DND-41 (cell line): Measurements from ENCODE around the gene PXN.
"Not testable (repeated sequence)": the region's sequence is repeated elsewhere in the genome, so short reads cannot be mapped to it uniquely, and the experiment has no call there.

ENCODE experiments used
- ATAC-seq: fragments of 200-7000 bp; cut with Tn5 transposase; 3 replicates; pipeline ENCODE4 v1.9.1; 2021; ENCODE audit warnings: low read depth; ENCODE audit not compliant: insufficient read depth
- DNase-seq: peaks from one replicate; pipeline ENCODE4 v3.0.0-alpha.2; 2020
- H2AFZ ChIP-seq: 2 replicates; pipeline ENCODE4 v1.6.0; 2012; ENCODE audit warnings: low read depth, low read length
- H3K27ac ChIP-seq: 2 replicates; pipeline ENCODE4 v1.5.1; 2012; ENCODE audit warnings: low read length, inconsistent platforms
- H3K27me3 ChIP-seq: fragments of 200-600 bp; sonication (generic); 2 replicates; pipeline ENCODE4 v1.6.0; 2012; ENCODE audit warnings: low read length, mild to moderate bottlenecking, inconsistent platforms; ENCODE audit not compliant: insufficient read depth, poor library complexity
- H3K36me3 ChIP-seq: 2 replicates; pipeline ENCODE4 v1.5.1; 2012; ENCODE audit warnings: low read length, inconsistent platforms; ENCODE audit not compliant: insufficient read depth
- H3K4me1 ChIP-seq: 2 replicates; pipeline ENCODE4 v1.5.1; 2012; ENCODE audit warnings: mild to moderate bottlenecking, low read length; ENCODE audit not compliant: insufficient read depth
- H3K4me2 ChIP-seq: 2 replicates; pipeline ENCODE4 v1.6.0; 2012; ENCODE audit warnings: mild to moderate bottlenecking, moderate library complexity, low read length, inconsistent platforms; ENCODE audit not compliant: insufficient read depth
- H3K4me3 ChIP-seq, 2 experiments: fragments of 200-600 bp in 1 of 2; shearing (Covaris generic) in 1 of 2; 2 replicates each; pipeline ENCODE4 v1.5.1; 2012 to 2016; ENCODE audit warnings: inconsistent platforms in 2 of 2, low read length in 2 of 2, mild to moderate bottlenecking in 2 of 2, low read depth in 1 of 2, moderate library complexity in 1 of 2
- H3K79me2 ChIP-seq: 2 replicates; pipeline ENCODE4 v1.6.0; 2012; ENCODE audit warnings: low read length, inconsistent platforms; ENCODE audit not compliant: insufficient read depth
- H3K9ac ChIP-seq: 2 replicates; pipeline ENCODE4 v1.6.0; 2012; ENCODE audit warnings: low read depth, mild to moderate bottlenecking, inconsistent platforms, low read length, moderate library complexity
- H3K9me3 ChIP-seq: 2 replicates; pipeline ENCODE4 v1.5.1; 2012; ENCODE audit warnings: low read length, moderate library complexity, mild to moderate bottlenecking, inconsistent platforms; ENCODE audit not compliant: insufficient read depth, severe bottlenecking
- H4K20me1 ChIP-seq: 2 replicates; pipeline ENCODE4 v1.6.0; 2012; ENCODE audit warnings: low read length; ENCODE audit not compliant: insufficient read depth
- CTCF ChIP-seq: IDR thresholded peaks from 2 replicates; pipeline ENCODE4 v1.5.1; 2012; ENCODE audit warnings: borderline replicate concordance, low read length, moderate library complexity, mild to moderate bottlenecking; ENCODE audit not compliant: poor library complexity, severe bottlenecking; ENCODE audit errors: extremely low read depth
- EZH2 ChIP-seq: IDR thresholded peaks from 3 replicates; pipeline ENCODE4 v1.6.1; 2012; ENCODE audit warnings: borderline replicate concordance, low read depth, mild to moderate bottlenecking, moderate library complexity, low read length, inconsistent platforms; ENCODE audit not compliant: severe bottlenecking

PXN gene

GRCh38 chr12:120214626-120215356, 50.7 kb downstream of the PXN start:
- Histone ChIP-seq H3K27me3 (no peaks in the 10 kb centered on the region), H3K9ac (no peak overlapping the region), H3K36me3 (peaks cover 30% of the 10 kb centered on the region), H4K20me1 (no peaks in the 10 kb centered on the region), H3K9me3 (no peaks in the 10 kb centered on the region), H3K4me3 (no peak overlapping the region), H3K27ac (no peak overlapping the region), H3K4me2 (no peak overlapping the region), H2AFZ (no peak overlapping the region), H3K79me2 (no peaks in the 10 kb centered on the region), H3K4me1 (no peaks in the 10 kb centered on the region)
- DNase-seq (no peak), ATAC-seq (no peak)
- TF ChIP-seq EZH2, result no peak
- TF ChIP-seq CTCF, result no peak

GRCh38 chr12:120213758-120214157, 51.8 kb downstream of the PXN start:
- Histone ChIP-seq H4K20me1 (no peaks in the 10 kb centered on the region), H2AFZ (no peak overlapping the region), H3K27me3 (no peaks in the 10 kb centered on the region), H3K4me3 (no peak overlapping the region), H3K79me2 (no peaks in the 10 kb centered on the region), H3K9ac (no peak overlapping the region), H3K36me3 (peaks cover 33% of the 10 kb centered on the region), H3K9me3 (no peaks in the 10 kb centered on the region), H3K4me1 (no peaks in the 10 kb centered on the region), H3K27ac (no peak overlapping the region), H3K4me2 (no peak overlapping the region)
- no peak for DNase-seq
- ATAC-seq, result no peak
- TF ChIP-seq CTCF, result no peak
- TF ChIP-seq EZH2, result no peak

GRCh38 chr12:120213182-120213581, 52.3 kb downstream of the PXN start:
- not testable (repeated sequence) for H3K4me1 ChIP-seq, ATAC-seq, H3K27me3 ChIP-seq, H3K9me3 ChIP-seq, H3K4me2 ChIP-seq, H3K27ac ChIP-seq, H3K4me3 ChIP-seq, DNase-seq, H2AFZ ChIP-seq, H3K9ac ChIP-seq, H3K79me2 ChIP-seq, H4K20me1 ChIP-seq
- peaks cover 36% of the 10 kb centered on the region for H3K36me3 ChIP-seq

- Histone ChIP-seq H3K4me2 (no peak overlapping the region), H3K9me3 (no peaks in the 10 kb centered on the region), H3K36me3 (peaks cover 44% of the 10 kb centered on the region), H3K27me3 (no peaks in the 10 kb centered on the region), H3K4me1 (no peaks in the 10 kb centered on the region), H3K9ac (no peak overlapping the region), H3K27ac (no peak overlapping the region), H3K4me3 (no peak overlapping the region), H2AFZ (no peak overlapping the region), H3K79me2 (no peaks in the 10 kb centered on the region), H4K20me1 (no peaks in the 10 kb centered on the region)
- TF ChIP-seq EZH2, result no peak
- DNase-seq (no peak), ATAC-seq (no peak)
Observed at GRCh38 chr12:120212301-120212700, 53.2 kb downstream of the PXN start.
